ENCODE results near the gene CTBP2.

CTBP2 gene

DNA sequence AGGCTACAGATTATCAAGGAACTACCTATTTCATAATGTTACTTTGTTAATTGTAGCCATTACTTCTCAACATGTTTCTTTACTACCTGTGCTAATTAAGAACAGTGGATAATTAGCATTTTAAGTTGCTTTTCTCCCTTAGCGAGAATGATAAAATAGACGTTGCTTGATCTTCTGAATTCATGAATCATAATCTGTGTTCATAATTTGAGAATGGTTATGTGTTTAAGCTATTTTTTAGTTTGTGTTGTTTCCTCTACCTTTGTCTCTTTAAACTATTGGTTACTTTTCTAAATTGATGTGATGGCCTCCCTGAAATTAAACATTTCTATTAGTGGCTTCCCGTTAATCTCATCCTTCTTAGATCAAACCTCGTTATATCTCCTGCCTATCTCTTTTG lies 218.5 kb downstream of the CTBP2 start, which contains the start of gene ZRANB1:
Gene ZRANB1, plus strand, starts transcription at position 301 of the 400 bp plus-strand sequence. CDS start 371 bp downstream, outside the sequence.
- DNase-seq (ENCODE audit: low read depth in 2 of 2) = no peak

DNA sequence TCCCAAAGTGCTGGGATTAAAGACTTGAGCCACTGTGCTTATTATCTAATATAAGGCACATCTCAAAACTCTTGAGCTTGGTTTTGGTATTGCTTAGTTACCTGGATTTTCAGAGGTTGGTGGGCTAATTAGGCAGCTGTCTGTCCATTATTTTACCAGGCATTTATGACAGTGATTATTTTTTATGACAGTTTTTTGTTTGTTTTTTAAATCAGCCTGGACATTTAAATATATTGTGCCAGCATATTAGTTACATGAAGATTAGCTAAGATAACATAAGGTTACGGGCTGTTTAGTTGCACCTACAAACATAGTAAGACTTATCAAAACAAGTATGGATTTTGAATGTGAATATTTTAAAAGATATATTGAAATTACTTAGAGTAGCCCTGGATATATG lies 221.1 kb downstream of the CTBP2 start:
- DNase-seq (ENCODE audit: low read depth in 2 of 2) = no peak

DNA sequence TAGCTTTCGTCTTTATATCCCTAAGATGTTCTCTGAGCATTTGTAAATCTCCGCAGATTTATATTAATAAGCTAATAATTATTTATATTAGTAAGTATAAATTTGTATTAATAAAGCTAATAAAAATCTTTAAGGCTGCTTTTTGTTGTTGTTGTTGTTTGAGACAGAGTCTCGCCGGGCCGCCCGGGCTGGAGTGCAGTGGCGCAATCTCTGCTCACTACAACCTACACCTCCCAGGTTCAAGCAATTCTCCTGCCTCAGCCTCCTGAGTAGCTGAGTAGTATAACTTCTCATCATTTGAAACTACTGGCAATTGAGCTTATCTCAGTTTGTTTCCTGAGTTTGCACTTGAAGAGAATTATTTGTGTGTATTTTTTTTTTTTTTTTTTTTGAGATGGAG lies 223.6 kb downstream of the CTBP2 start:
- DNase-seq (ENCODE audit: low read depth in 2 of 2) = no peak

DNA sequence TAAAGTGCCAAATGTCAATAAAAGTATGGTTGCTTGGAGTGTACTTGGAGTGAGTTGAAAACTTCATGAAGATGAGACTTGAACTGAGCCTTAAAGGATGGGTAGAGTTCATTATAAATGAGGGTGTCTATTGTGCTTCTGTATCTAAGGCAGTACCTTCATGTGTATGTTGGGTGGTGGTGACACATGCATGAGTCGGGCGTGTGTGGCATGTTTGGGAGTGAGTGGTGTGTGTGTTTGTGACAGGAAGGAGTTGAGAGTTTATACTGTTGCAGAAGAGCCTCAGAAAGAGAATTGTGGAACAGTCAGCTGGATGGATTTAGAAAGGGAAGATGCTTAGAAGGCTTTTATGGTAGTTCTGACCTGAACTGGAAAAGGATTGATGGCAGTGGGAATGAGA lies 224.4 kb downstream of the CTBP2 start:
- no peak for DNase-seq (ENCODE audit: low read depth in 2 of 2)

All from fibroblast of skin of left quadriceps (primary cell).